Activated naive CD8-positive, alpha-beta T cell (primary cell): ENCODE results near the gene SORD.
"Not testable (repeated sequence)": the region's sequence is repeated elsewhere in the genome, so short reads cannot be mapped to it uniquely, and the experiment has no call there.

Source experiments
- H3K27ac Mint-ChIP-seq: one replicate; pipeline ENCODE4 v1.8.0; 2021; ENCODE audit warnings: mixed read lengths
- H3K27me3 Mint-ChIP-seq: one replicate; pipeline ENCODE4 v1.8.0; 2021; ENCODE audit warnings: mixed read lengths
- H3K36me3 Mint-ChIP-seq: one replicate; pipeline ENCODE4 v1.8.0; 2021; ENCODE audit warnings: mixed read lengths
- H3K4me1 Mint-ChIP-seq: one replicate; pipeline ENCODE4 v1.8.0; 2021; ENCODE audit warnings: low read depth, mixed read lengths
- H3K4me3 Mint-ChIP-seq: one replicate; pipeline ENCODE4 v1.8.0; 2021; ENCODE audit warnings: mild to moderate bottlenecking, mixed read lengths
- H3K9me3 Mint-ChIP-seq: one replicate; pipeline ENCODE4 v1.8.0; 2021; ENCODE audit warnings: low read depth, mixed read lengths

Gene SORD

DNA sequence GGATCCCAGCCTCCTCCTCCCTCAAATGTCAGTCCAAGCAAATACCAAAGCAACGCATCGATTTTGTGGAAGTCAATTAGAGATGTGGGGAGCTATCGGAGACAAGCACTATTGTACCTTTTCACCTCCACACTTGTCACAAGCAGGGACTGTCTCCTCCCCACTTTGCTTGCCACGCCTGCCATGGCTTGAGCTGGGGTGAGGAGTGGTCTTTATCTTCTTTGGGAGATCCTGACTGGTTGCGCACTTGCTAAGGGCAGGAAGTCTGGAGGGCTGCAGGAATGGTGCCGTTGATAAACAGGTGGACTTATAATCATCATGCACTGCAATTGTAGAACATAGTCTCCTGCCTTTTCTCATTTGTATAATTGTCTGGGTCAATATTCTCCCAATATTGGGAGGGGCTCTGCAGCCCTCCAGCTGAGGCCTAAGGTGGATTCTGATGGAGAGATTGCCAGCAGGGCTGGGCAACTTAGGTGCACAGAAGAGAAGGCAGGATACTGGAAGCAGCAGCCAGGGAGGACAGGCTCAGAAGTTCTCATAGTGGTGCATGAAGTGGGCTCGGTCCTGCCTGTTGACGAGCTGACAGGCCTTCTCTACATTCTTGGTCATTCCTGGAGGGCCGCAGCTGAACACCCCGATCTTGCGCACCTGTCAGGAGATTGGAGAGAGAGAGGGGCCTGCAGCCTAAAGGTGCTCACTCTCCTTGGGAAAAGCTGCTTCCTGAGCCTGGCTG lies 70.8 kb downstream of the SORD start:
- H3K27me3 Mint-ChIP-seq: peaks cover 9% of the 10 kb centered on the region
- H3K27ac Mint-ChIP-seq: no peak overlapping the region
- no peak overlapping the region for H3K4me3 Mint-ChIP-seq
- H3K9me3 Mint-ChIP-seq: no peaks in the 10 kb centered on the region
- H3K36me3 Mint-ChIP-seq: no peaks in the 10 kb centered on the region
- no peaks in the 10 kb centered on the region for H3K4me1 Mint-ChIP-seq

DNA sequence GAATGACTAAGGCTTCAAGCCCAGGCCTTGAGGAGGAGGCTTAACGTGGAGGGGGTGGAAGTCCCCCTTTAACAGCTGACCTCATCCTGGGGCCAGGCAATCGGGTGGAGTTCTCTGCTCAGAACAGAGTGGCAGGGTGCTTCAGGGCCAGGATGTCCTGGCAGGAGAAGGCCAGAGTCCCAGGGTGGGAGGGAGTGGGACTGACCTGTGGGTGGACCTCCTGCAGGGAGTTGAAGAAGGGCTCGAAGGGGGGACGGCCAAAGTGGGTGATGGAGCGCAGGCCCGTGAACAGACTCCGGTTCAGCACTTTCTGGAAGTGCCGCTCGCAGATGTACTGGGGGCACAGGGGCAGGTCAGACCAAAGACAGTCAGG lies 71.3 kb downstream of the SORD start:
- H3K27ac Mint-ChIP-seq: no peak overlapping the region
- H3K27me3 Mint-ChIP-seq: peaks cover 9% of the 10 kb centered on the region
- no peaks in the 10 kb centered on the region for H3K36me3 Mint-ChIP-seq
- no peak overlapping the region for H3K4me3 Mint-ChIP-seq
- no peaks in the 10 kb centered on the region for H3K9me3 Mint-ChIP-seq
- no peaks in the 10 kb centered on the region for H3K4me1 Mint-ChIP-seq

DNA sequence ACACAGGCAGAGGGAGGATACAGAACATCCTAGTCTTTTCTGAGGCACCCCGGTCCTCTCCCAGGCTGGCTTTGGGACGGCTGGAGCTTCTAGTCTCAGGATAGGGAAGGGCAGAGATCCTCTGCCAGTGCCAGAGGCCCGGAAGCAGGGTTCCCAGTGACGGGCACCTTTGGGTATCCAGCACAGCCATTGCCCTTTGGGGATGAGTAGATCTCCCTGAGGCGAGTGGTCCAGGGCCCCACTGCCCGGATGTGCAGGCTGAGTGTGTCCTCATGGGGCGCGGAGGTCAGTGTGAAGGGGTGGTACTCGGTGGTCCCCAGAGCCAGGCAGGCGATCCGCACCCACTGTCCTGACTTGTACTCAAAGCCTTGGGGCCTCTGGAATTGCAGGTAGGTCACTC lies 72.7 kb downstream of the SORD start:
- H3K36me3 Mint-ChIP-seq: no peaks in the 10 kb centered on the region
- no peaks in the 10 kb centered on the region for H3K9me3 Mint-ChIP-seq
- H3K27ac Mint-ChIP-seq: no peak overlapping the region
- H3K4me1 Mint-ChIP-seq: no peaks in the 10 kb centered on the region
- no peak overlapping the region for H3K4me3 Mint-ChIP-seq
- H3K27me3 Mint-ChIP-seq: peaks cover 7% of the 10 kb centered on the region

DNA sequence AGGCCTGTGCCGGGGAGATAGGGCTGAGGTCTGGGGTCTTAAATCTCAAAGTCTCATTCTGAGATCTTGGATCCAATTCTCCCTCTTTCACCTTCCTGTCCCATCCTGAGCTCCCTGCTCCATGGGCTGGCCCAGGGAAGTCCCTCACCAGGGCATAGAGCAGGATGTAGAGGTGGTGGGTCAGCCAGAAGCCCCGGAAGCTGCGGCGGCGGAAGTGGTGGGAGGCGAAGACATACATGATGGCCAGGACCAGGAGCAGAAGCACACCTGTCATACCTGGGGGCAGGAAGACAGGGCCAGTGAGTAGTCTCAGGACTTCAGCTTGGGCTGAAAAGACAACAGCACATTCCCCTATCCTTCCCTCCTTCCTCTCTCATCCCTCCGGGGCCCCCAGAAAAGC lies 74.5 kb downstream of the SORD start:
- H3K27ac Mint-ChIP-seq: no peak overlapping the region
- H3K4me3 Mint-ChIP-seq: no peak overlapping the region
- H3K36me3 Mint-ChIP-seq: no peaks in the 10 kb centered on the region
- no peaks in the 10 kb centered on the region for H3K27me3 Mint-ChIP-seq
- H3K4me1 Mint-ChIP-seq: no peaks in the 10 kb centered on the region
- H3K9me3 Mint-ChIP-seq: no peaks in the 10 kb centered on the region

GRCh38 chr15:45099549-45100165 lies 76.7 kb downstream of the SORD start:
- no peaks in the 10 kb centered on the region for H3K27me3 Mint-ChIP-seq
- no peak overlapping the region for H3K4me3 Mint-ChIP-seq
- H3K36me3 Mint-ChIP-seq: no peaks in the 10 kb centered on the region
- H3K4me1 Mint-ChIP-seq: no peaks in the 10 kb centered on the region
- H3K27ac Mint-ChIP-seq: no peak overlapping the region
- no peaks in the 10 kb centered on the region for H3K9me3 Mint-ChIP-seq

DNA sequence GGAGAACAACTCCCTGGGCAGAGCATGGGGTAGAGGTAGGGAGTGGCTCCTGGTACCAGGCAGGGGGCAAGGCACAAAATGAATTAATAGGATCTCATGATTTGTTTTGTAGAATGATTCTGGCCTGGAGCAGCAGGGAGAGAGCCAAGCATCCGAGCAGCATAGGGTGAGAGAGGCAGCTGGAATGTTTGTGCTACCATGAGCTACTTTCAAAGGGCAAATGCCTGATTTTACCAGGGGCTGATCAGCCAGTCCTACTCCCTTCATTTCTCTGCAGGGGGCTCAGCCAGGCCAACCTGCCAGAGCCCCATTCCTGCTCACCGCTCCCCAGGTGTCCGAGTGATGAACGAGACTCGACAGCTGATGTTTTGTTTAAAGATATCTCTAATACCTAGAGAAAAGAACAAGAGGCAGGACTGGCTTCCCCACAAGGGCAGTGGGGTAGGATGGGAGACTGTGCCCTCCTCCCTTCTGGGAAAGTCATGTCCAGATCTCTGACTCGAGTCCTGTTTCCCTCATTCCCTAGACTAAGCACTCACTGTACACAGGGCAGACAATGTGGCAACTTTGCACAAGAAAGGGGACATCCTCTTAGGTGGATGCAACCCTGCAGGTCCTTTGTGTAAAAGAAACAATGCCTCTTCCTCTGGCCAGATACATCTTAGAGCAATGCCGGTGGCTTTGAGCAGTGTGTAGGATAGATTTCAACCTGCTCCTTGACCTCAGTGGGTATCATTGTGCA lies 78.1 kb downstream of the SORD start:
- H3K27ac Mint-ChIP-seq: no peak overlapping the region
- no peaks in the 10 kb centered on the region for H3K9me3 Mint-ChIP-seq
- no peak overlapping the region for H3K4me3 Mint-ChIP-seq
- H3K4me1 Mint-ChIP-seq: no peaks in the 10 kb centered on the region
- H3K36me3 Mint-ChIP-seq: no peaks in the 10 kb centered on the region
- H3K27me3 Mint-ChIP-seq: peaks cover 4% of the 10 kb centered on the region

- peaks cover 4% of the 10 kb centered on the region for H3K27me3 Mint-ChIP-seq
- no peak overlapping the region for H3K4me3 Mint-ChIP-seq
- no peaks in the 10 kb centered on the region for H3K4me1 Mint-ChIP-seq
- H3K27ac Mint-ChIP-seq: no peak overlapping the region
- H3K9me3 Mint-ChIP-seq: no peaks in the 10 kb centered on the region
- H3K36me3 Mint-ChIP-seq: no peaks in the 10 kb centered on the region
Observed at GRCh38 chr15:45101749-45102148, 78.8 kb downstream of the SORD start.

GRCh38 chr15:45102226-45102625 lies 79.2 kb downstream of the SORD start:
- Mint-ChIP-seq H3K27ac (no peak overlapping the region), H3K9me3 (no peaks in the 10 kb centered on the region), H3K4me3 (no peak overlapping the region), H3K4me1 (no peaks in the 10 kb centered on the region), H3K27me3 (peaks cover 6% of the 10 kb centered on the region), H3K36me3 (no peaks in the 10 kb centered on the region)

DNA sequence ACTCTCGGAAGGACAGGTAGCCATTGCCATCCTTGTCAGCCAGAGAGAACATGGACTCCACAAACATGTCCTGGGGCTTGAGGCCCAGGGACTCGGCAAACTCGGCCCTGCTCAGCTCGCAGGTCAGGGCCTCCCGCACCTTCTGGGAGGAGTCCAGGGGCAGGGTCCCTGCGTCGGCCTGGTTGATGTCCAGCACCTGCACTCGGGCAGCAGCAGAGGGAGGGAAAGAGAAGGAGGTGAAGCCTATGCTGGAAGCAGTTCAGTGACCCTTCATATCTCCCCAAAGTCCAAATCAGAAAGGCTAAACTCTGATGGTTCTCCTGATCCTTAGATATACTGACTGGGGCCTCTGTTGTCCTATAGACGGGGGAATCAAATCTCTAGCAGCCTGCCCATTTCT lies 81.2 kb downstream of the SORD start:
- peaks cover 15% of the 10 kb centered on the region for H3K27me3 Mint-ChIP-seq
- H3K36me3 Mint-ChIP-seq, H3K27ac Mint-ChIP-seq, H3K4me1 Mint-ChIP-seq, H3K4me3 Mint-ChIP-seq, H3K9me3 Mint-ChIP-seq: not testable (repeated sequence)

GRCh38 chr15:45105586-45105985 lies 82.6 kb downstream of the SORD start:
- H3K36me3 Mint-ChIP-seq: no peaks in the 10 kb centered on the region
- H3K27me3 Mint-ChIP-seq: peaks cover 22% of the 10 kb centered on the region
- H3K9me3 Mint-ChIP-seq: no peaks in the 10 kb centered on the region
- H3K27ac Mint-ChIP-seq: no peak overlapping the region
- H3K4me1 Mint-ChIP-seq: no peaks in the 10 kb centered on the region
- H3K4me3 Mint-ChIP-seq: no peak overlapping the region

DNA sequence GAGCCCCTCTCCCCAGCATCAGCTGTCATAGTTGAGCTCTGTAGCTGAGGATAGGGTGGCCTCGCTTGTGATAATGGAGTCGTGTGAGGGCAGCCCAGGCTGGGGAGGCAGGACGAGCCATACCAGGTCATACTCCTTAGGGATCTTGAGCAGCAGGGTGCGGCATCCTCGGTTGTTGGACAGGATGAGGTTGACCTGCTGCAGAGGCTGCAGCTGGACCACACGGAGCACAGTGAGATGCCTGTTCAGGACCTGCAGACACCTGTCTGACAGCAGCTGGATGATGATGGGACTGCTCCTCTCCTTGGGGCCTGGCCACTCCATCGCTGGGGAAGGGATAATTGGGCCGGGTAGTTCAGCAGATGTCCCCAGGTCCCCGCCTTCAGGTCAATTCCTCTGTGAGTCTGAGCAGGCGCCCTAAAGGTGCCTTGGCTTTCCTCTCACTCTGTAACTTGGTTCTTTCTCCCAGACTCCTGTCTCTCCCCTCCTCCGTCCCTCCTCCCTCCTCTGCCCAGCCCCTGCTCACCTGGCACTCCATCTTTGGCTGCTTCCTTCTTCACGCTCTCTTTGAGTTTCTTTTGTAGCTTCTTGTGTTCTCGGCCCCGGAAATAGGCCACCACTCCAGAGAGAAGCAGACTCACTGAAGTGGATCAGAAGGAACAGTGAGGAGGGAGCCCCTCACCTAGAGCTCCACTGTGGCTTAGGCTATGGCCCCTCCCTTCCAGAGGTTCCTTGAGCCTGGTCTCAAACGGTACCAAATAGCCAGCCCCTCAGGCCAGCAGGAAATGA lies 83.2 kb downstream of the SORD start:
- no peak overlapping the region for H3K27ac Mint-ChIP-seq
- no peaks in the 10 kb centered on the region for H3K36me3 Mint-ChIP-seq

GRCh38 chr15:45107941-45108630 lies 85.1 kb downstream of the SORD start:
- Mint-ChIP-seq H3K4me3 (no peak overlapping the region), H3K9me3 (no peaks in the 10 kb centered on the region), H3K4me1 (peaks cover 8% of the 10 kb centered on the region), H3K36me3 (no peaks in the 10 kb centered on the region), H3K27ac (no peak overlapping the region), H3K27me3 (peaks cover 30% of the 10 kb centered on the region)

More for the DNA sequence above, 83.2 kb downstream of the SORD start:
- Mint-ChIP-seq H3K4me3 (no peak overlapping the region), H3K9me3 (no peaks in the 10 kb centered on the region), H3K27me3 (peaks cover 23% of the 10 kb centered on the region), H3K4me1 (no peaks in the 10 kb centered on the region)

DNA sequence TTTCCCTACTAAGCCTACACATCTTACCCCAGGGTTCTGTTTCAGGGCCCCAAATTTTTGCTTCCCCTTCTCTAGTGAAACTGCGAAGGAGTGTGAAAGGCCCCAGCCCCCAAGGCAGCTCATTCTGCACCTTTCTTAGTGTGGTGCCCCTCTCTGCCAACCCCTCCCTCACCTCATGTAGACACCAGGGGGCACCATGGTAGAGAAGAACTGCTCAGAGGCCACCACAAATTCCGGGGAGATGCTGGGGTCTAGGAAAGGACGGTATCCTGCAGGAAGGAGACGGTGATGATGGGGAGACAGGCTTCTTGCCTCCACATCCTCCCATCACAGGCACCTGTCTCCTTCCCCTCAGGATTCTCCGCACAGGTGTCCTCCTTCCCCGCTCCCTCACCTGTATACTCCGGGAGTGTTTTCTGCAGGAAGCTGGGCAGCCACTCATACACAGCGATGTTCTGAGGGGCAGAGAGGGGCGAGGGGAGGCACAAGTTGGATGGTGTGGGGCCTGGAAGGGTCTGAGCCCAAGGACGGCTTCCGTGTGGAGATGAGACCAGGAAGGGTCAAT lies 87.3 kb downstream of the SORD start:
- H3K9me3 Mint-ChIP-seq: no peaks in the 10 kb centered on the region
- H3K27ac Mint-ChIP-seq: no peak overlapping the region

GRCh38 chr15:45111390-45112142 lies 88.6 kb downstream of the SORD start:
- Mint-ChIP-seq H3K27ac (no peak overlapping the region), H3K36me3 (no peaks in the 10 kb centered on the region), H3K4me1 (peaks cover 26% of the 10 kb centered on the region), H3K27me3 (peaks cover 49% of the 10 kb centered on the region), H3K9me3 (no peaks in the 10 kb centered on the region), H3K4me3 (peak overlapping the region; percentile 72)

More for the DNA sequence above, 87.3 kb downstream of the SORD start:
- Mint-ChIP-seq H3K36me3 (no peaks in the 10 kb centered on the region), H3K27me3 (peaks cover 40% of the 10 kb centered on the region), H3K4me1 (peaks cover 19% of the 10 kb centered on the region), H3K4me3 (no peak overlapping the region)
